Measurements from ENCODE around the gene MOB3B. TPM values are rescaled to one million over a fixed set of nuclear protein-coding genes. Genes with fewer than 3 reads are reported as not detected.

The MOB3B gene
- total RNA-seq, 1 donor from 2014 or later = 14.0 TPM

GRCh38 chr9:27373851-27374250 lies 155.8 kb downstream of the MOB3B start:
- H3K27ac ChIP-seq = no peak overlapping the region
- H3K9me3 ChIP-seq (ENCODE audit: low read depth) = no peaks in the 10 kb centered on the region
- H3F3A ChIP-seq (ENCODE audit: low read depth) = peaks cover 3% of the 10 kb centered on the region
- H3K9me3 Mint-ChIP-seq = no peaks in the 10 kb centered on the region
- peaks cover 27% of the 10 kb centered on the region for H3K4me1 ChIP-seq
- H3K27ac Mint-ChIP-seq = no peak overlapping the region
- H3K27me3 ChIP-seq = no peaks in the 10 kb centered on the region
- H3K4me2 ChIP-seq = no peak overlapping the region
- no peak for TF ChIP-seq EZH2phosphoT487 (IDR thresholded peaks at IDR 0.05)
- no peak for TF ChIP-seq EZH2 (IDR thresholded peaks at IDR 0.05)
- no peak for TF ChIP-seq CTCF (IDR thresholded peaks at IDR 0.05)
- no peaks in the 10 kb centered on the region for H3K27me3 Mint-ChIP-seq (ENCODE audit: insufficient read depth, low read depth)
- no peak overlapping the region for H2AFZ ChIP-seq (replicated peaks)
- H3K36me3 Mint-ChIP-seq = no peaks in the 10 kb centered on the region
- H3K9ac ChIP-seq = no peak overlapping the region
- no peak for DNase-seq (ENCODE audit: low spot score)
- H3K4me3 ChIP-seq = no peak overlapping the region
- peaks cover 12% of the 10 kb centered on the region for H3K79me2 ChIP-seq (ENCODE audit: low read depth)
- H3K4me3 Mint-ChIP-seq = no peak overlapping the region
- H3K4me1 Mint-ChIP-seq = peaks cover 30% of the 10 kb centered on the region
- no peaks in the 10 kb centered on the region for H3K36me3 ChIP-seq
- H4K20me1 ChIP-seq (ENCODE audit: low read depth) = peaks cover 7% of the 10 kb centered on the region

GRCh38 chr9:27372615-27373014 lies 157.0 kb downstream of the MOB3B start:
- H3K36me3 ChIP-seq = no peaks in the 10 kb centered on the region
- no peaks in the 10 kb centered on the region for H3K27me3 ChIP-seq
- H3K4me2 ChIP-seq = no peak overlapping the region
- no peak overlapping the region for H3K27ac ChIP-seq
- H3F3A ChIP-seq (ENCODE audit: low read depth) = peaks cover 4% of the 10 kb centered on the region
- H3K9me3 Mint-ChIP-seq = no peaks in the 10 kb centered on the region
- H3K27ac Mint-ChIP-seq = no peak overlapping the region
- no peak for DNase-seq (ENCODE audit: low spot score)
- peaks cover 32% of the 10 kb centered on the region for H3K4me1 ChIP-seq
- peaks cover 3% of the 10 kb centered on the region for H3K36me3 Mint-ChIP-seq
- H3K4me1 Mint-ChIP-seq = peaks cover 36% of the 10 kb centered on the region
- H3K4me3 ChIP-seq = no peak overlapping the region
- no peak overlapping the region for H3K9ac ChIP-seq
- no peaks in the 10 kb centered on the region for H3K27me3 Mint-ChIP-seq (ENCODE audit: insufficient read depth, low read depth)
- no peak for TF ChIP-seq EZH2phosphoT487 (IDR thresholded peaks at IDR 0.05)
- no peak for TF ChIP-seq EZH2 (IDR thresholded peaks at IDR 0.05)
- TF ChIP-seq CTCF (IDR thresholded peaks at IDR 0.05) = no peak
- H2AFZ ChIP-seq (replicated peaks) = no peak overlapping the region
- H3K4me3 Mint-ChIP-seq = no peak overlapping the region
- H4K20me1 ChIP-seq (ENCODE audit: low read depth) = peaks cover 6% of the 10 kb centered on the region
- H3K9me3 ChIP-seq (ENCODE audit: low read depth) = no peaks in the 10 kb centered on the region
- peaks cover 16% of the 10 kb centered on the region for H3K79me2 ChIP-seq (ENCODE audit: low read depth)

- Histone ChIP-seq H3K9me3 (ENCODE audit: low read depth) (no peaks in the 10 kb centered on the region), H3K4me3 (no peak overlapping the region), H3K4me1 (peaks cover 37% of the 10 kb centered on the region), H2AFZ (replicated peaks) (no peak overlapping the region), H4K20me1 (ENCODE audit: low read depth) (peaks cover 6% of the 10 kb centered on the region), H3K27me3 (no peaks in the 10 kb centered on the region), H3K9ac (no peak overlapping the region), H3K4me2 (no peak overlapping the region), H3F3A (ENCODE audit: low read depth) (peaks cover 4% of the 10 kb centered on the region), H3K36me3 (no peaks in the 10 kb centered on the region), H3K79me2 (ENCODE audit: low read depth) (peaks cover 14% of the 10 kb centered on the region), H3K27ac (no peak overlapping the region)
- Mint-ChIP-seq H3K4me3 (no peak overlapping the region), H3K27me3 (ENCODE audit: insufficient read depth, low read depth) (no peaks in the 10 kb centered on the region), H3K4me1 (peaks cover 43% of the 10 kb centered on the region), H3K27ac (peak overlapping the region; percentile 21), H3K9me3 (no peaks in the 10 kb centered on the region), H3K36me3 (peaks cover 3% of the 10 kb centered on the region)
- TF ChIP-seq CTCF (IDR thresholded peaks at IDR 0.05) (no peak), EZH2 (IDR thresholded peaks at IDR 0.05) (no peak), EZH2phosphoT487 (IDR thresholded peaks at IDR 0.05) (no peak)
- no peak for DNase-seq (ENCODE audit: low spot score)
Measured at GRCh38 chr9:27371382-27371781, 158.2 kb downstream of the MOB3B start.
